Measurements from ENCODE around the gene KMO.

KMO gene

GRCh38 chr1:241503444-241503843, 28.7 kb upstream of the KMO start:
- no peak for TF ChIP-seq CTCF (conservative IDR thresholded peaks at IDR 0.05)

GRCh38 chr1:241507189-241507863, 24.9 kb upstream of the KMO start:
- H3K27ac ChIP-seq: no peak overlapping the region
- TF ChIP-seq CTCF (conservative IDR thresholded peaks at IDR 0.05): no peak

More at GRCh38 chr1:241503444-241503843, 28.7 kb upstream of the KMO start:
- no peak overlapping the region for H3K27ac ChIP-seq

- TF ChIP-seq CTCF (conservative IDR thresholded peaks at IDR 0.05): no peak
- H3K27ac ChIP-seq: no peak overlapping the region
These were observed 18.8 kb upstream of the KMO start for GRCh38 chr1:241513378-241513777.

GRCh38 chr1:241518476-241519307, 13.5 kb upstream of the KMO start:
- H3K27ac ChIP-seq: peak overlapping the region; percentile 86
- TF ChIP-seq CTCF (conservative IDR thresholded peaks at IDR 0.05): no peak

GRCh38 chr1:241519308-241520079, 12.7 kb upstream of the KMO start, which contains the start of gene FH:
TSS of gene FH (minus strand) at chr1:241519755. CDS start at chr1:241519722, 33 bp downstream.
- TF ChIP-seq CTCF (conservative IDR thresholded peaks at IDR 0.05): no peak
- H3K27ac ChIP-seq: peak within 1 kb of the TSS; percentile 86

- H3K27ac ChIP-seq: peak overlapping the region; percentile 86
- TF ChIP-seq CTCF (conservative IDR thresholded peaks at IDR 0.05): no peak
These were observed 12.1 kb upstream of the KMO start for GRCh38 chr1:241520080-241520465.

GRCh38 chr1:241521718-241522117, 10.5 kb upstream of the KMO start:
- no peak overlapping the region for H3K27ac ChIP-seq
- TF ChIP-seq CTCF (conservative IDR thresholded peaks at IDR 0.05): no peak
